K562 (cell line): ENCODE results near the gene TMEM123. TPM values are rescaled to one million over a fixed set of nuclear protein-coding genes. Genes with fewer than 3 reads are reported as not detected.

ENCODE experiments used
- ATAC-seq: fragments of 200-7000 bp; cut with Tn5 transposase; 3 replicates; pipeline ENCODE4 v1.9.1; 2020; ENCODE audit warnings: moderate library complexity
- BruUV-seq: library from RNA; stranded (reverse); fragments of 400-500 nt; replicated peaks from 2 replicates; lab custom pipeline; 2021; lab: Mats Ljungman, UMichigan
- CTCF ChIA-PET: fragments of 300-600 bp; formaldehyde crosslinking; extraction: SDS; loops from one replicate; lab custom pipeline; 2021; ENCODE audit warnings: low intra/inter-chr PET ratio; lab: Yijun Ruan, JAX
- POLR2A ChIA-PET: fragments of 300-600, 350-650 bp; sonication (Branson Sonifier 250); formaldehyde crosslinking; extraction: SDS; loops from one replicate; lab custom pipeline; 2021; ENCODE audit warnings: antibody characterized with exemption, inconsistent platforms; lab: Yijun Ruan, JAX
- DNase-seq, 4 experiments: peaks; one replicate each; pipeline versions ENCODE4 v3.0.0 to v3.0.0-alpha.2; 2011 to 2018; ENCODE audit warnings: low spot score in 3 of 4, mixed read lengths in 3 of 4; ENCODE audit errors: extremely low read depth in 1 of 4
- FAIRE-seq: peaks from 2 replicates; lab custom pipeline; 2011; peaks lifted over from hg19 to GRCh38; lab: Jason Lieb, UNC
- H2AFZ ChIP-seq: 2 replicates; pipeline ENCODE4 v1.6.0; 2011; ENCODE audit warnings: low read depth, low read length, control low read depth, inconsistent platforms
- H3K27ac ChIP-seq: fragments of 200-600 bp; 3 replicates; pipeline ENCODE4 v1.8.0; 2011; ENCODE audit warnings: low read depth, mild to moderate bottlenecking, control low read depth, inconsistent platforms, low read length, moderate library complexity, mixed read lengths; ENCODE audit errors: extremely low read depth
- H3K27me3 ChIP-seq, 2 experiments: fragments of 300-600 bp in 1 of 2; 2 replicates in 1 of 2; 3 replicates in 1 of 2; pipeline versions ENCODE4 v1.6.0 to v1.8.0; 2011; ENCODE audit warnings: inconsistent platforms in 2 of 2, low read length in 2 of 2, mild to moderate bottlenecking in 1 of 2, mixed read lengths in 1 of 2, moderate library complexity in 1 of 2; ENCODE audit not compliant: control insufficient read depth in 2 of 2, insufficient read depth in 2 of 2
- H3K36me3 ChIP-seq: fragments of 300-600 bp; 3 replicates; pipeline ENCODE4 v1.8.0; 2011; ENCODE audit warnings: mild to moderate bottlenecking, low read length, inconsistent platforms; ENCODE audit not compliant: control insufficient read depth, insufficient read depth
- H3K4me1 ChIP-seq, 2 experiments: fragments of 200-600 bp in 1 of 2; replicated peaks in 1 of 2; 2 replicates in 1 of 2; 3 replicates in 1 of 2; pipeline versions ENCODE4 v1.5.1 to v1.8.0; 2011; ENCODE audit warnings: inconsistent platforms in 2 of 2, low read length in 2 of 2, mild to moderate bottlenecking in 1 of 2, mixed read lengths in 1 of 2, moderate library complexity in 1 of 2; ENCODE audit not compliant: control insufficient read depth in 2 of 2, insufficient read depth in 2 of 2
- H3K4me2 ChIP-seq: 2 replicates; pipeline ENCODE4 v1.6.1; 2011; ENCODE audit warnings: low read length, control low read depth, inconsistent platforms, mixed read lengths; ENCODE audit not compliant: insufficient read depth
- H3K4me3 ChIP-seq: fragments of 200-600 bp; sonication (generic), shearing (Covaris generic); 2 replicates; pipeline ENCODE4 v1.5.1; 2016; ENCODE audit warnings: control low read depth, inconsistent platforms
- H3K79me2 ChIP-seq: fragments of 200-600 bp; 3 replicates; pipeline ENCODE4 v1.8.0; 2011; ENCODE audit warnings: low read length, inconsistent platforms; ENCODE audit not compliant: control insufficient read depth, insufficient read depth
- H3K9ac ChIP-seq, 2 experiments: 2 replicates each; pipeline versions ENCODE4 v1.6.0 to v1.6.1; 2011; ENCODE audit warnings: low read depth in 2 of 2, low read length in 2 of 2, control low read depth in 1 of 2, inconsistent platforms in 1 of 2, mild to moderate bottlenecking in 1 of 2, mixed read lengths in 1 of 2; ENCODE audit not compliant: insufficient read depth in 1 of 2
- H3K9me1 ChIP-seq: one replicate; pipeline ENCODE4 v1.6.0; 2011; ENCODE audit warnings: inconsistent platforms, mild to moderate bottlenecking, low read length, moderate library complexity; ENCODE audit not compliant: control insufficient read depth, insufficient read depth
- H3K9me3 ChIP-seq: replicated peaks from 2 replicates; pipeline ENCODE4 v1.5.1; 2011; ENCODE audit warnings: low read depth, low read length, inconsistent platforms; ENCODE audit not compliant: control insufficient read depth, insufficient read depth
- H4K20me1 ChIP-seq: replicated peaks from 2 replicates; pipeline ENCODE4 v1.6.1; 2011; ENCODE audit warnings: low read length, inconsistent platforms, mixed read lengths; ENCODE audit not compliant: control insufficient read depth, insufficient read depth
- CHD2 ChIP-seq: IDR thresholded peaks from 2 replicates; pipeline ENCODE4 v1.6.1; 2011; ENCODE audit warnings: low read depth, low read length
- ELF4 ChIP-seq: fragments of 450-650 bp; formaldehyde crosslinking; IDR thresholded peaks from 2 replicates; pipeline ENCODE4 v1.4.0; 2022; ENCODE audit warnings: missing genetic modification characterization
- MAFG ChIP-seq: fragments of 450-650 bp; conservative IDR thresholded peaks from 2 replicates; pipeline ENCODE4 v1.6.1; 2016; ENCODE audit warnings: missing genetic modification characterization, missing compliant biosample characterization
- NR2C2 ChIP-seq, 2 experiments: fragments of 200-800 bp in 1 of 2; sonication (Bioruptor generic) in 1 of 2; sonication (generic) in 1 of 2; formaldehyde crosslinking in 1 of 2; IDR thresholded peaks; 2 replicates each; pipeline versions ENCODE4 v1.6.1 to v1.8.0; 2016 to 2022; ENCODE audit warnings: mild to moderate bottlenecking in 1 of 2, missing compliant biosample characterization in 1 of 2, missing genetic modification characterization in 1 of 2, missing genetic modification reagents in 1 of 2
- ZBTB7A ChIP-seq: IDR thresholded peaks from 2 replicates; pipeline ENCODE4 v1.6.1; 2011; ENCODE audit warnings: low read depth, mild to moderate bottlenecking, low read length, moderate library complexity, borderline replicate concordance; ENCODE audit not compliant: control insufficient read depth
- WGBS: fragments of 100-300 bp; shearing (Covaris generic); methylation state at CpG from one replicate; pipeline ENCODE4 v1.1.6; 2016; ENCODE audit warnings: low coverage, mixed read lengths; ENCODE audit not compliant: insufficient coverage; ENCODE audit errors: missing lambda C conversion rate; 5-methylcytosine and 5-hydroxymethylcytosine counted together
- in situ Hi-C: fragments of 300-500 bp; cut with MboI; formaldehyde crosslinking; loops from 4 replicates; pipeline ENCODE4 v1.15.0; 2018; ENCODE audit warnings: inconsistent platforms, mixed read lengths
- intact Hi-C: fragments of 100-400 bp; cut with micrococcal nuclease; formaldehyde crosslinking; loops from 2 replicates; pipeline ENCODE4 v1.14.2; 2022
- polyA plus RNA-seq, 8 experiments: library from polyadenylated mRNA; depleted of rRNA in 4 of 8; stranded (reverse) in 5 of 8; unstranded in 3 of 8; fragments of >200 nt; fragmentation: Nextera tagmentation in 2 of 8; fragmentation: Illumina TruSeq in 1 of 8; extraction: Ambion mirVana in 2 of 8; extraction: Trizol in 1 of 8; gene quantifications; 2 replicates each; pipeline versions ENCODE4 v1.2.1 to v1.2.3, GENCODE V29; 2011 to 2014; ENCODE audit warnings: inconsistent platforms in 1 of 8, missing spikeins in 1 of 8
- total RNA-seq, 7 experiments: library from RNA; depleted of rRNA in 6 of 7; stranded (reverse); fragments of >200 nt in 6 of 7; fragmentation: Illumina TruSeq in 2 of 7; extraction: Trizol in 2 of 7; gene quantifications; 2 replicates each; pipeline versions ENCODE4 v1.2.1 to v1.2.3, GENCODE V29; 2011 to 2021; ENCODE audit warnings: low replicate concordance in 1 of 7
- TF ChIP-seq, protein P1 (sequence below): sonication (generic); formaldehyde crosslinking; IDR thresholded peaks from 2 replicates; pipeline ENCODE4 v1.5.0; 2020; ENCODE audit warnings: missing genetic modification reagents
- TF ChIP-seq, protein P2 (sequence below): sonication (generic); formaldehyde crosslinking; IDR thresholded peaks from 2 replicates; pipeline ENCODE4 v1.8.0; 2023; ENCODE audit warnings: missing genetic modification reagents, mild to moderate bottlenecking, borderline replicate concordance

Gene TMEM123
- total and polyA plus RNA-seq, 9 of the 15 experiments (the other 6 are each of a cell fraction or from before 2014, with no cell fraction given) = 19.8 to 344 (median 82.4) TPM

DNA sequence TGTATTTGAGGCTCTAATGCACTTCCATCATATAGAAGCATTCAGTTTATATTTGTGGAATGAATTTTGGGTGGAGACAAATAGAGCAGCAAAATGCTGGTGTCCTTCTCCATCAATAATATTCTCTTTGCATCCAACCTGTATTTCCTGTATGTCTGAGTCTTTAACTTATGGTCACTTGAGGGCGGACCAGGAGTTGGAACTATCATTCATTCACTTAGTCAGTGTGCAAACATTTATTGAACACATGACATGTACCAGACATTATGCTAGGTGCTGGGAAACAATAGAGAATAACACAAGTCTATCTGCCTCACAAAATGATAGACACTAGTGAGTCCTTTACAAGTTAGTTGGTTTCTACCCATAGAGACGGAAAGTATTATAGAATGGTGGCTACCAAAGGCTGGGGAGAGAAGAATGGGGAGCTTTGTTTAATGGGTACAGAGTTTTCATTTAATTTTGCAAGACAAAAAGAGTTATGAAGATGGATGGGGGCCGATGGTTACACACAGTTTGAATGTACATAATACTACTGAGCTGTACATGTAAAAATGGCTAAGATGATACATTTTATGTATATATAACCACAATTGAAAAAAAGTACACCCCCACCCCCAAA, 4.6 kb upstream of the TMEM123 start:
- intact Hi-C loops = no loop called here
- ChIA-PET POLR2A (no interaction called here), CTCF (no interaction called here)
- Histone ChIP-seq H3K27ac (no peak overlapping the region), H3K27me3 (no peaks in the 10 kb centered on the region), H3K4me3 (no peak overlapping the region), H3K9me1 (no peaks in the 10 kb centered on the region), H3K4me1 (peaks cover 4 to 6% of the 10 kb centered on the region in 2 experiments; a peak in 4 of 5 replicates), H2AFZ (no peak overlapping the region), H4K20me1 (no peaks in the 10 kb centered on the region), H3K9ac (no peak overlapping the region), H3K4me2 (no peak overlapping the region), H3K79me2 (peaks cover 6% of the 10 kb centered on the region; the same call in 2 of the 3 replicates), H3K36me3 (no peaks in the 10 kb centered on the region), H3K9me3 (no peaks in the 10 kb centered on the region)
- no peak for ATAC-seq
- BruUV-seq = no TSS peak
- in situ Hi-C loops = no loop called here
- DNase-seq = no peak
- no peak for TF ChIP-seq CHD2
- no peak for TF ChIP-seq NR2C2 (CRISPR knock-in tag; IDR thresholded peaks at IDR 0.05)
- TF ChIP-seq NR2C2 (tag; IDR thresholded peaks at IDR 0.05) = no peak
- 43% methylated on average over 3 of the region's 3 CpGs for WGBS
- no peak for FAIRE-seq

DNA sequence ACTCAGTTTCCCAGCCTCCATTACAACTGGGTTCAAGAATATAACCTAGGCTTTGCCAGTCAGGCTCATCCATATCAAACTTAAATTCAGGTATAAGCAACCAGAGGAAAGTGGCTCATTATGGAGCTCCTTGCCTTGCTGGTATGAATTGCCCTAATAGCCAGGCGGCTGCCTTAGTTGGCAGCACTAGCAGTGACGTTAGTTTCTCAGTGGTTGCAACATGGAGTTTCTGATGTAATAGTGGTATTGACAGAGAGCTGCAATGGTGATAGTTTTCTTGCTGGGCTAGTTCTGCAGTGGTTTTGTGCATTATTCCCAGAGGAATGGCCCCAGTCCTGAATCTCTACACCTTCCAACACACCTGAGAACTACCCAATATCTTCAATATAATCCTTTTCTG, 3.8 kb upstream of the TMEM123 start:
- intact Hi-C loops (no loop called here), in situ Hi-C loops (no loop called here)
- Histone ChIP-seq H3K9me1 (no peaks in the 10 kb centered on the region), H3K4me1 (peaks cover 6 to 8% of the 10 kb centered on the region in 2 experiments; a peak in 4 of 5 replicates), H2AFZ (no peak overlapping the region), H3K27ac (no peak overlapping the region), H3K9me3 (no peaks in the 10 kb centered on the region), H3K27me3 (no peaks in the 10 kb centered on the region), H3K4me3 (no peak overlapping the region), H3K79me2 (peaks cover 14% of the 10 kb centered on the region), H4K20me1 (no peaks in the 10 kb centered on the region), H3K4me2 (no peak overlapping the region), H3K36me3 (no peaks in the 10 kb centered on the region), H3K9ac (no peak overlapping the region)
- WGBS = 26% methylated on average over 2 of the region's 2 CpGs
- no peak for DNase-seq
- ChIA-PET POLR2A (no interaction called here), CTCF (no interaction called here)
- FAIRE-seq = no peak
- BruUV-seq = no TSS peak
- ATAC-seq = no peak
- no peak for TF ChIP-seq MAFG (tag)
- TF ChIP-seq ZBTB7A = no peak
- TF ChIP-seq, protein P1, sequence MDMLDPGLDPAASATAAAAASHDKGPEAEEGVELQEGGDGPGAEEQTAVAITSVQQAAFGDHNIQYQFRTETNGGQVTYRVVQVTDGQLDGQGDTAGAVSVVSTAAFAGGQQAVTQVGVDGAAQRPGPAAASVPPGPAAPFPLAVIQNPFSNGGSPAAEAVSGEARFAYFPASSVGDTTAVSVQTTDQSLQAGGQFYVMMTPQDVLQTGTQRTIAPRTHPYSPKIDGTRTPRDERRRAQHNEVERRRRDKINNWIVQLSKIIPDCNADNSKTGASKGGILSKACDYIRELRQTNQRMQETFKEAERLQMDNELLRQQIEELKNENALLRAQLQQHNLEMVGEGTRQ (CRISPR knock-in tag) = no peak
- TF ChIP-seq, protein P2, sequence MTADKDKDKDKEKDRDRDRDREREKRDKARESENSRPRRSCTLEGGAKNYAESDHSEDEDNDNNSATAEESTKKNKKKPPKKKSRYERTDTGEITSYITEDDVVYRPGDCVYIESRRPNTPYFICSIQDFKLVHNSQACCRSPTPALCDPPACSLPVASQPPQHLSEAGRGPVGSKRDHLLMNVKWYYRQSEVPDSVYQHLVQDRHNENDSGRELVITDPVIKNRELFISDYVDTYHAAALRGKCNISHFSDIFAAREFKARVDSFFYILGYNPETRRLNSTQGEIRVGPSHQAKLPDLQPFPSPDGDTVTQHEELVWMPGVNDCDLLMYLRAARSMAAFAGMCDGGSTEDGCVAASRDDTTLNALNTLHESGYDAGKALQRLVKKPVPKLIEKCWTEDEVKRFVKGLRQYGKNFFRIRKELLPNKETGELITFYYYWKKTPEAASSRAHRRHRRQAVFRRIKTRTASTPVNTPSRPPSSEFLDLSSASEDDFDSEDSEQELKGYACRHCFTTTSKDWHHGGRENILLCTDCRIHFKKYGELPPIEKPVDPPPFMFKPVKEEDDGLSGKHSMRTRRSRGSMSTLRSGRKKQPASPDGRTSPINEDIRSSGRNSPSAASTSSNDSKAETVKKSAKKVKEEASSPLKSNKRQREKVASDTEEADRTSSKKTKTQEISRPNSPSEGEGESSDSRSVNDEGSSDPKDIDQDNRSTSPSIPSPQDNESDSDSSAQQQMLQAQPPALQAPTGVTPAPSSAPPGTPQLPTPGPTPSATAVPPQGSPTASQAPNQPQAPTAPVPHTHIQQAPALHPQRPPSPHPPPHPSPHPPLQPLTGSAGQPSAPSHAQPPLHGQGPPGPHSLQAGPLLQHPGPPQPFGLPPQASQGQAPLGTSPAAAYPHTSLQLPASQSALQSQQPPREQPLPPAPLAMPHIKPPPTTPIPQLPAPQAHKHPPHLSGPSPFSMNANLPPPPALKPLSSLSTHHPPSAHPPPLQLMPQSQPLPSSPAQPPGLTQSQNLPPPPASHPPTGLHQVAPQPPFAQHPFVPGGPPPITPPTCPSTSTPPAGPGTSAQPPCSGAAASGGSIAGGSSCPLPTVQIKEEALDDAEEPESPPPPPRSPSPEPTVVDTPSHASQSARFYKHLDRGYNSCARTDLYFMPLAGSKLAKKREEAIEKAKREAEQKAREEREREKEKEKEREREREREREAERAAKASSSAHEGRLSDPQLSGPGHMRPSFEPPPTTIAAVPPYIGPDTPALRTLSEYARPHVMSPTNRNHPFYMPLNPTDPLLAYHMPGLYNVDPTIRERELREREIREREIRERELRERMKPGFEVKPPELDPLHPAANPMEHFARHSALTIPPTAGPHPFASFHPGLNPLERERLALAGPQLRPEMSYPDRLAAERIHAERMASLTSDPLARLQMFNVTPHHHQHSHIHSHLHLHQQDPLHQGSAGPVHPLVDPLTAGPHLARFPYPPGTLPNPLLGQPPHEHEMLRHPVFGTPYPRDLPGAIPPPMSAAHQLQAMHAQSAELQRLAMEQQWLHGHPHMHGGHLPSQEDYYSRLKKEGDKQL = no peak
- no peak for TF ChIP-seq ELF4 (CRISPR knock-in tag)
